Thyroid gland (tissue), 4 donors: ENCODE results near the gene MTREX. TPM values are rescaled to one million over a fixed set of nuclear protein-coding genes. Genes with fewer than 3 reads are reported as not detected.

ENCODE experiments used
- DNase-seq, 2 donors: peaks; one replicate each; pipeline ENCODE4 v3.0.0-alpha.2; 2019
- H3K27ac ChIP-seq, 3 donors: fragments of 200-600 bp; sonication (generic); 1 replicate in 2 of 3; 2 replicates in 1 of 3; pipeline ENCODE4 v1.5.1; 2016 to 2019; ENCODE audit warnings: mild to moderate bottlenecking in 1 of 3, moderate library complexity in 1 of 3
- H3K27me3 ChIP-seq: fragments of 200-600 bp; sonication (generic); one replicate; pipeline ENCODE4 v1.5.1; 2019
- H3K36me3 ChIP-seq, 2 donors: fragments of 200-600 bp; sonication (generic); one replicate each; pipeline ENCODE4 v1.5.1; 2016 to 2019
- H3K4me1 ChIP-seq, 2 donors: fragments of 200-600 bp; sonication (generic); one replicate each; pipeline ENCODE4 v1.5.1; 2017 to 2019
- H3K4me3 ChIP-seq, 3 donors: fragments of 200-600 bp; sonication (generic); replicated peaks in 1 of 3; 1 replicate in 2 of 3; 2 replicates in 1 of 3; pipeline ENCODE4 v1.5.1; 2016; ENCODE audit warnings: mild to moderate bottlenecking in 1 of 3
- H3K9me3 ChIP-seq: fragments of 200-600 bp; sonication (generic); one replicate; pipeline ENCODE4 v1.5.1; 2017
- POLR2A ChIP-seq, 2 donors: fragments of 450-650 bp; IDR thresholded peaks; one replicate each; pipeline ENCODE4 v1.6.1; 2017; ENCODE audit warnings: antibody characterized with exemption in 2 of 2, mild to moderate bottlenecking in 2 of 2, moderate library complexity in 1 of 2
- WGBS, 2 donors: methylation state at CpG; one replicate each; pipeline ENCODE4 v1.1.5; 2017; 5-methylcytosine and 5-hydroxymethylcytosine counted together
- intact Hi-C: fragments of 100-400 bp; cut with DNase I; formaldehyde crosslinking; loops from one replicate; pipeline ENCODE4 v1.15.1; 2023
- total RNA-seq, 4 donors: library from RNA; depleted of rRNA; stranded (reverse); fragments of >200 nt; gene quantifications; one replicate each; pipeline ENCODE4 v1.2.3, GENCODE V29; 2016
- TF ChIP-seq, protein P1 (sequence below), 6 experiments: fragments of 200-600 bp in 3 of 6; fragments of 450-650 bp in 3 of 6; sonication (generic) in 3 of 6; IDR thresholded peaks; one replicate each; pipeline ENCODE4 v1.5.1; 2016 to 2019; ENCODE audit warnings: antibody characterized with exemption in 6 of 6, mild to moderate bottlenecking in 2 of 6, inconsistent platforms in 1 of 6, moderate library complexity in 1 of 6

MTREX gene
- total RNA-seq, 4 donors from 2014 or later, result 86.3 to 94.4 (median 92.6) TPM

- H3K9me3 ChIP-seq, result no peaks in the 10 kb centered on the region
- DNase-seq, result no peak
- H3K36me3 ChIP-seq, result peaks cover 0 to 23% of the 10 kb centered on the region in 2 donors
- H3K4me1 ChIP-seq, result no peaks in the 10 kb centered on the region
- TF ChIP-seq, protein P1, sequence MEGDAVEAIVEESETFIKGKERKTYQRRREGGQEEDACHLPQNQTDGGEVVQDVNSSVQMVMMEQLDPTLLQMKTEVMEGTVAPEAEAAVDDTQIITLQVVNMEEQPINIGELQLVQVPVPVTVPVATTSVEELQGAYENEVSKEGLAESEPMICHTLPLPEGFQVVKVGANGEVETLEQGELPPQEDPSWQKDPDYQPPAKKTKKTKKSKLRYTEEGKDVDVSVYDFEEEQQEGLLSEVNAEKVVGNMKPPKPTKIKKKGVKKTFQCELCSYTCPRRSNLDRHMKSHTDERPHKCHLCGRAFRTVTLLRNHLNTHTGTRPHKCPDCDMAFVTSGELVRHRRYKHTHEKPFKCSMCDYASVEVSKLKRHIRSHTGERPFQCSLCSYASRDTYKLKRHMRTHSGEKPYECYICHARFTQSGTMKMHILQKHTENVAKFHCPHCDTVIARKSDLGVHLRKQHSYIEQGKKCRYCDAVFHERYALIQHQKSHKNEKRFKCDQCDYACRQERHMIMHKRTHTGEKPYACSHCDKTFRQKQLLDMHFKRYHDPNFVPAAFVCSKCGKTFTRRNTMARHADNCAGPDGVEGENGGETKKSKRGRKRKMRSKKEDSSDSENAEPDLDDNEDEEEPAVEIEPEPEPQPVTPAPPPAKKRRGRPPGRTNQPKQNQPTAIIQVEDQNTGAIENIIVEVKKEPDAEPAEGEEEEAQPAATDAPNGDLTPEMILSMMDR (IDR thresholded peaks at IDR 0.05), result peak in 5 of 6 experiments; percentile 21 to 61 (median 54)
- no peak for TF ChIP-seq POLR2A (IDR thresholded peaks at IDR 0.05)
- no peaks in the 10 kb centered on the region for H3K27me3 ChIP-seq
- no peak overlapping the region for H3K27ac ChIP-seq
- no peak overlapping the region for H3K4me3 ChIP-seq
- 58 to 59% methylated on average over 1 of the region's 1 CpG for WGBS, 2 donors
- intact Hi-C loops, result no loop called here
Measured at GRCh38 chr5:55407059-55407684, 99.4 kb downstream of the MTREX start.

GRCh38 chr5:55407984-55408383 lies 100.2 kb downstream of the MTREX start:
- H3K36me3 ChIP-seq, result peaks cover 0 to 18% of the 10 kb centered on the region in 2 donors
- intact Hi-C loops, result no loop called here

DNA sequence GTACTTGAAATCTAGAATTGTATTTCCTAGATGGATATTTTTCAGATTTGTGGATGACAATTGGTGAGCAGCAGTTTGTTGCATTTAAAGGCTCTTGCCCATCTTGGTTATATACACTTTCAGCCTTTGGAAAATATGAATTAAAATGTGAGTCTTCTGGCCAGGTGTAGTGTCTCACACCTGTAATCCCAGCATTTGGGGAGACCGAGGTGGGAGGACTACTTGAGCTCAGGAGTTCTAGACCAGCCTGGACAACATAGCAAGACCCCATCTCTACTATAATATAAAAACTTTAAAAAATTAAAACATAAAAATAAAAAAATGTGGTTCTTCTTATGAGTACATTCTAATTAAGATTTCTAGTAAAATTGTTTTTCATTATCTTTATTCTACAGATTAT lies 102.0 kb downstream of the MTREX start:
- no peaks in the 10 kb centered on the region for H3K4me1 ChIP-seq
- 100% methylated on average over 1 of the region's 1 CpG for WGBS, 2 donors
- intact Hi-C loops, result no loop called here
- DNase-seq, result no peak
- no peaks in the 10 kb centered on the region for H3K9me3 ChIP-seq
- peaks cover 0 to 11% of the 10 kb centered on the region in 2 donors for H3K36me3 ChIP-seq
- H3K27me3 ChIP-seq, result no peaks in the 10 kb centered on the region
- no peak overlapping the region for H3K4me3 ChIP-seq
- TF ChIP-seq, protein P1 (IDR thresholded peaks at IDR 0.05), result no peak
- TF ChIP-seq POLR2A (IDR thresholded peaks at IDR 0.05), result no peak
- no peak overlapping the region for H3K27ac ChIP-seq

More at GRCh38 chr5:55407984-55408383, 100.2 kb downstream of the MTREX start:
- H3K9me3 ChIP-seq, result no peaks in the 10 kb centered on the region
- H3K4me3 ChIP-seq, result no peak overlapping the region
- TF ChIP-seq, protein P1 (IDR thresholded peaks at IDR 0.05), result no peak
- no peak for TF ChIP-seq POLR2A (IDR thresholded peaks at IDR 0.05)
- H3K4me1 ChIP-seq, result no peaks in the 10 kb centered on the region
- WGBS, 2 donors, result 81 to 86% methylated on average over 3 of the region's 3 CpGs
- no peak for DNase-seq
- H3K27ac ChIP-seq, result no peak overlapping the region
- H3K27me3 ChIP-seq, result no peaks in the 10 kb centered on the region

DNA sequence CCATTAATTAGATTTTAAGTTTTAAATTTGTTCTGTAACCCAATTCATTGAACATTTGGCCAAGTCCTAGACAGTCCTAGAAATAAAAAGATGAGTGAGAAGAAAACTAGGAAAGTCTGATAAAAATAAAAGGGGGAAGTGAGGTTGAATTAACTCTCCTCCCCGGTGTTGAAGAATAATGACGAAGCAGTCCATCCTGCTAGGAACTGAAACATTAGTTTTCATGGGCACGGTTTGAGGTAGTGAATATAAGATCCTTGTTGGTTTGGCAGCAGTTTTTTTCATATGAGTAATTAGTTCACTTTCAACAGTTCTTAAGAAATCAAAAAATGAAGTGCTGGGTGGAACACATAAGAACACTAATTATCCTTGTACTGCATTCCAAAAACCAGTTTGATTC lies 103.1 kb downstream of the MTREX start:
- WGBS, 2 donors, result 79 to 89% methylated on average over 3 of the region's 3 CpGs
- DNase-seq, result no peak
- no peaks in the 10 kb centered on the region for H3K27me3 ChIP-seq
- no peaks in the 10 kb centered on the region for H3K4me1 ChIP-seq
- TF ChIP-seq, protein P1 (IDR thresholded peaks at IDR 0.05), result no peak
- TF ChIP-seq POLR2A (IDR thresholded peaks at IDR 0.05), result no peak
- intact Hi-C loops, result no loop called here
- no peak overlapping the region for H3K4me3 ChIP-seq
- peaks cover 0 to under 1% of the 10 kb centered on the region in 2 donors for H3K36me3 ChIP-seq
- H3K9me3 ChIP-seq, result no peaks in the 10 kb centered on the region
- H3K27ac ChIP-seq, result no peak overlapping the region

GRCh38 chr5:55411876-55412275 lies 104.1 kb downstream of the MTREX start:
- WGBS, 2 donors, result 97 to 100% methylated on average over 1 of the region's 1 CpG
- no peak for DNase-seq

More at GRCh38 chr5:55411876-55412275, 104.1 kb downstream of the MTREX start:
- Histone ChIP-seq H3K9me3 (no peaks in the 10 kb centered on the region), H3K4me3 (no peak overlapping the region), H3K36me3 (no peaks in the 10 kb centered on the region), H3K4me1 (no peaks in the 10 kb centered on the region), H3K27ac (no peak overlapping the region), H3K27me3 (no peaks in the 10 kb centered on the region)
- intact Hi-C loops, result no loop called here
- TF ChIP-seq, protein P1 (IDR thresholded peaks at IDR 0.05), result no peak
- no peak for TF ChIP-seq POLR2A (IDR thresholded peaks at IDR 0.05)
